Stimulated activated CD4-positive, alpha-beta T cell treated with anti-CD3 and anti-CD28 coated beads, Interleukin-2, amount 100 ng/mL, for 4 hours (primary cell): ENCODE results near the gene NPLOC4.

Experiments
- DNase-seq: peaks from one replicate; pipeline ENCODE4 v3.0.0-alpha.2; 2020; ENCODE audit warnings: low read depth

NPLOC4 gene

GRCh38 chr17:81662002-81662401 lies 25.1 kb upstream of the NPLOC4 start:
- DNase-seq = no peak

DNA sequence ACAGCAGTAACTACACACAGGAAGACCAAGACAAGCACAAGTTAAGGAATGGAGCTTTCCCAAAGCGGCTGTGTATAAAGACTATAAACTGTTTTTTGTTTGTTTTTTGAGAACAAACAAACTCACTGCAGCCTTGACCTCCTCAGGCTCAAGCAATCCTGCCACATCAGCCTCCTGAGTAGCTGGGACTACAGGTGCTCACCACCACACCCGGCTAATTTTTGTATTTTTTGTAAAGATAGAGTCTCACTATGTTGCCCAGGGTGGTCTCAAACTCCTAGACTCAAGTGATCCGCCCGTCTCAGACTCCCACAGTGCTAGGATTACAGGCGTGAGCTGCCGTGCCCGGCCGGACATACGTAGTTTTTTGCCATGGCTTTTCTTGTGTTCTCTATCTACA lies 23.5 kb upstream of the NPLOC4 start:
- DNase-seq = no peak

DNA sequence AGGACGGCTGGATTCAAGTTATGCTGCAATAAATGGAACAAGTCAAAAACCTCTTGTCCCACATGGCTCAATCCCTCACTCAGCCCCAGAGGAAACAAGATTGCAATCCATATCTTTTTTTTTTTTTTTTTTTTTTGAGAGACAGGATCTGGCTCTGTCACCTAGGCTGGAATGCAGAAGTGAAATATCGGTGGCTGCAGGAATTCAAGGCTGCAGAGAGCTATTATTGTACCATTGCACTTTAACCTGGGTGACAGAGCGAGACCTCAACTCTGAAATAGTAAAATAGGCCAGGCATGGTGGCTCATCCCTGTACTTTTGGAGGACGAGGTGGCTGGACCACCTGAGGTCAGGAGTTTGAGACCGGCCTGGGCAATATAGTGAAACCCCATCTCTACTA lies 22.1 kb upstream of the NPLOC4 start:
- no peak for DNase-seq

DNA sequence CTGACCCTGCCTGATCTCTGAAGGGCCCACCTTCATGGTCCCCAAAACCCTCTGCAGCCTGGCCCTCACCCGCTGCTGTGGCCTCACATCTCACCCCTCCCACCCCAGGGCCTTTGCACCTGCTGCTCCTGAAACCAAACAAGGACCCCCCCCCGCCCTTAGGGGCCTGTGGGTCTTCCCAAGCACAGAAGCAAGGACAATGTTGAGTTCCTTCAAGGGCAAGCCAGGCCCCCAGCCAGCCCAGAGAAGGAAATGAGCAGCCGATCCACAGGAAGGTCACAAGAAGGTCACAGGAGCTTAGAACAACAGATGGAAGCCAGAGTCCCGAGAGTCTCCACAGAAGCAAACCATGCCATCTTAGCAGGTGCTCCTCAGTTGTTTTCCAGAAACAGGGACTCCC lies 19.9 kb upstream of the NPLOC4 start:
- DNase-seq = no peak

DNA sequence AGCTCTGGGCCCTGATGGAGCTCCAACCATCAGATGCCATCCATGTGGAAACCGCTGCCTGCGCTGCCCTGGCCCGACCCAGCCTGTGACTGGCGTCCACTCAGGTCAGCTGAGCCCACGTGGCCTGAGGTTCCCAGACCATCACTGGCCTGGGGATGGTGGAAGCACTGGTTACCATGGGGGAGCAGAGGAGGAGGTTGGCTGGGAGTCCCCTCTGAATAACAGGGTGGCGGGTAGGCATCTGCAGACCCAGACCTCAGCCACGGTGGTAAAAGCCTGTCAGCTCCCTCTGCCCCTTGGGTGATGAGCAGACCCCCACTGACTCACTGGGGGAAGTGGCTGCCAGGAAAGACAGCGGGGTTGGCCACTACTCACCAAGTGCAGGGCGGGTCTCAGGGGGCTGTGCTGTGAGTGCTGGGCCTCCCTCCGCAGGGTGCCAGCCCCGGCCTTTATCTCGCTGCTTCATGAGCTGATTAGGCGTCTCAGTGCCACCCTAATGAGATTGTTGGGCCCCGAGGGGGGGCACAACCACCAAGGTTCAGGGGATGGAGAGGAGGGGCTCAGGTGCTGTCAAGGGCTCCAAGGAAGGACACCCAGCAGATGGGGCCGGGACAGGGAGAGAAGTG lies 19.3 kb upstream of the NPLOC4 start, which contains the start of gene PDE6G:
Gene PDE6G, minus strand, starts transcription at position 425 of the 626 bp plus-strand sequence. CDS start 3,237 bp downstream, outside the sequence.
- DNase-seq = no peak

GRCh38 chr17:81655378-81656117 lies 18.6 kb upstream of the NPLOC4 start:
- no peak for DNase-seq

DNA sequence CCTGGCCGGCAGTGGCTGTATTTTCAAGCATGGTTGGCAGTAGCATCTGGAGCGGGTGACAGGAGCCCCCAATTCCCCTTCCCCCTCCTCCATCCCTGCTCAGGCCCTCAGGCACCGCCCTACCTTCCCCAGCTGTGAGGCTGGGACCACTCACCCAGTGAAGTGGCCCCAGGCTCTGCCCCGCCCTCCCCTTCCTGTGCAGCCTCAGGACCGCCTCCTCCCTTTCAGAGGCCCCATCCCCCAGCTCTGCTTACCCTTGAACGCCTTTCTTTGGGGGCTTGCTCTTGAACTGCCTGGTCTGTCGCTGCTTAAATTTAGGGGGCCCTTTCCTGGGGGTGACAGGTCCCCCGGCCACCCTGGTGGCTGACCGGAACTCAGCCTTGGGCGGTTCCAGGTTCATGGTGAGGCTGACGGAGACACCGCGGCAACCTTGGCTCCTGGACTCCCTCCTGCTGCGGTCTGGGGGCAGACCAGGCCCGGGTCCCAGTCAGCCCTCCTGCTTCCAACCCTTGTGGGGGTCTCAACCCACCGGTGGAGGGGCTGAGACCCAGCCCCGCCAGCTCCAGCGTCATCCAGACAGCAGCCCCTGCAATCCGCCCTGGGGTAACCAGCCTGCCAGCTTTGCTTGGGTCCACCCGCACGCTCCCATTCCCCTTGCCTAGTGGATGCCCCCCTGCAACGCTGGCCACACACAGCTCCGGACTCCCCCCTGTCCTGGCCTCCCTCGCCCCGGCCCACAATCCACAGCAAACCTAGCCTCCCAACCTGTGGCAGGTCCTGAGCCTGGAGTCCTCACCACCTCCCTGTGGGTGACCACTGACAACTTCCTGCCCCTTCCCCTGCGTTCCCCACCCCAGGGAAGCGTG lies 16.2 kb upstream of the NPLOC4 start:
- no peak for DNase-seq

- DNase-seq = no peak
Measured at GRCh38 chr17:81651692-81652091, 14.8 kb upstream of the NPLOC4 start.

DNA sequence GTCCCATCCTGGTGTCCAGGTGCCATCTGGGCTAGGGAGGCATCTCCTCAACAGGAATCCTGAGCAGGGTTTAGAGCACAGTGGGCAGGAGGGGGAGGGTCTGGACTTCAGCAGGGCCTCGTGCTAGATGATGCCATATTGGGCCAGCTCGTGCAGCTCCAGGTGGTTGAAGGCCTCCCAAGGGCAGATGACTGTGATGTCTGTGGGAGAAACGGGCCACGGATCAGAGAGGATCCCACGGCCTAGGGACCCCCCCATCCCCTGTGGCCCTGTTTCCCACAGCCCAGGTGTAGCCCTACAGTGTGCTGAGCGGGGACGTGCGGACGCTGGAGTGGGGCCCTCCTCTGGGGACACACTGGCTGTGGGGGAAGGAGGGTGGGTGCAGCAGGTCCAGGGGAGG lies 14.0 kb upstream of the NPLOC4 start:
- DNase-seq = no peak

DNA sequence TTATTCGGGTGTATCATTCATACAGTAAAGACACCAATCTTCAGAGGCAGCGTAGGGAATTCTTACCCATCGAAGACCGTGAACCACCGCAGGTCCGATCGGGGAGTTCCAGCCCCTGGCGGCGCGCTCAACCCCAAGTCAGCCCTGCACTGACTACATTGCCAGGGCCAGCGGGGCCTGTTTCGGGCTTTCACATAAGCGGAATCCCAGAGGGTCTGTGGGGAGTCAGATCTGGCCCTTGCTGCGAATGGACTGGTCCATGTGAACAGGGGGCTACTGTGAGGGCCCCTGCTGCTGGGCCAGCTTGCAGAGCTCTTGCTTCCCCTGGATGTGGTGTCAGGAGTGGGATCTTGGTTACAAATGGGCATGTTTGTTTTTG lies 11.8 kb upstream of the NPLOC4 start:
- DNase-seq = no peak

DNA sequence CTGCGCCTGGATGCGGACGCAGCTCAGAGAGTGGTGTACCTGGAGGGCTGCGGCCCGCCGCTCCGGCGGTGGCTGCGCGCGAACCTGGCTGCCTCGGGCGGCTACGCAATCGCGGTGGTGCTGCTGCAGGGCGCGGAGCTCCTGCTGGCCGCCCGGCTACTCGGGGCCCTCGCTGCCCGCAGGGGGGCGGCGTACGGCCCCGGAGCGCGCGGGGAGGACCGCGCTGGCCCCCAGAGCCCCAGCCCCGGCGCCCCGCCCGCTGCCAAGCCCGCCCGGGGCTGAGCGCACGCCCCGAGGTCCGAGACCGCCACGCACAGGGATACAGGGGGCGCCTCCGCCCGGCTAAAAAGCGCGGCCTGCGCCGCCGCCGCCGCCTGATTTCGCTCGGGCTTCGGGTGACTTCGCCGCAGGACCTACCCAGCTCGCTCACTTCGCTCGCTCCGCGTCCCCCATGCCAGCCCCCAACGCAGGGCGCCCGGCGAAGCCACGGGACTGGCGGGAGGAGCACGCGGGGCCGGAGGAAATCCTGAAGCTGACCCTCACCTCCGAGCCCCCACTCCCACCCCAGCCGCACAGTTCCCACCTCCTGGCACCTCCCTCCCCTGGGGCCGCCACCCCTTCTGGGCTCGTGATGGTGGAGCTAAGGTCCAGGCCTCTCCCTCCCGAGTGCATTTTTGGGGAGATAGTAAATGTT lies 11.2 kb upstream of the NPLOC4 start:
- no peak for DNase-seq

DNA sequence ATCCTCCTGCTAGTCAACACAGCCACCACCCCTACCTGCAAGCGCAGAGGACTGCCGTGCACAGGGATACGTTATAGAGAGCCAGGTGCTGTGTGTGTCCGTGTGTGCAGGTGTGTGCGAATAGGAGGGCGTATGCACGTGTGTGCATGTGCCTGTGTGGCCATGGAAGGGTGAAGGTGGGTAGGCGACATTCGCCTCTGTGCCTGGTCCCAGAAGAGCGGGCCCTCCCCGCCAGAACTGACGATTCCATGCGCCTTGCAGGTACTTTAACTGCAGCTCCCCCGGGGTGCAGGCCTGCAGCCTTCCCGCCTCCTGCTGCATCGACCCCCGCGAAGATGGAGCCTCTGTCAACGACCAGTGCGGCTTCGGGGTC lies 10.7 kb upstream of the NPLOC4 start:
- DNase-seq = no peak

GRCh38 chr17:81646869-81647600 lies 10.1 kb upstream of the NPLOC4 start:
- DNase-seq = no peak

- no peak for DNase-seq
Measured at GRCh38 chr17:81644976-81645952, 8.4 kb upstream of the NPLOC4 start.

DNA sequence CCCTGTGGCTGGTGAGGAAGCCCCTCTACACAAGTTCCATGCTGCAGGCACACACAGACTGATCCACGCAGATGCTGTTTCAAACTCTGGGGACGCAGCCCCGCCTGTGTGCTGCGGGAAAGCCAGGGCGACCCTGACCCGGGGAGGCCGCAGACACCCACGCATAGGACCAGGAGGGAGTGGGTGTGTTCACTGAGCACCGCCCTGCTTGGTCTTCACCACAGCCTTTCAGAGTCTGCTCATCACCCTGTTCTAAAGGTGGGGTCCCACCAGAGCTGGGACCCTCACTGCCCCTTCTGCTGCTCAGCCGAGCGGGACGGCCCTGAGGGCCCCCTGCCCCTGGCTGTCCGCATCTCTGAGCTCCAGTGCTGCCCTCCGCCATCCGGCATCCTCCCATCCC lies 7.6 kb upstream of the NPLOC4 start:
- DNase-seq = no peak

- no peak for DNase-seq
Measured at GRCh38 chr17:81641825-81642489, 5.0 kb upstream of the NPLOC4 start.

DNA sequence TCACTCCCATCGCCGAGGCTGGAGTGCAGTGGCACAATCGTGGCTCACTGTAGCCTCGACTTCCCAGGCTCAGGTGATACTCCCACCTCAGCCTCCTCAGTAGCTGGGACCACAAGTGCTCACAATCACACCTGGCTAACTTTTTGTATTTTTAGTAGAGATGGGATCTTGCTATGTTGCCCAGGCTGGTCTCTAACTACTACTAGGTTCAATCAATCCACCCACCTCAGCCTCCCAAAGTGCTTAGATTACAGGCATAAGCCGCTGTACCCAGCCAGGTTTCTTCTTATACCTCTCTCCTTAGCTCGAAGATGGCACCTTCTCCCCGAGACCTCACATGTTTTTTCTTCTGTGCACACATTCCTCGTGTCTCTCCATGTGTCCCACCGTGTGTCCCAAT lies 3.1 kb upstream of the NPLOC4 start:
- no peak for DNase-seq

DNA sequence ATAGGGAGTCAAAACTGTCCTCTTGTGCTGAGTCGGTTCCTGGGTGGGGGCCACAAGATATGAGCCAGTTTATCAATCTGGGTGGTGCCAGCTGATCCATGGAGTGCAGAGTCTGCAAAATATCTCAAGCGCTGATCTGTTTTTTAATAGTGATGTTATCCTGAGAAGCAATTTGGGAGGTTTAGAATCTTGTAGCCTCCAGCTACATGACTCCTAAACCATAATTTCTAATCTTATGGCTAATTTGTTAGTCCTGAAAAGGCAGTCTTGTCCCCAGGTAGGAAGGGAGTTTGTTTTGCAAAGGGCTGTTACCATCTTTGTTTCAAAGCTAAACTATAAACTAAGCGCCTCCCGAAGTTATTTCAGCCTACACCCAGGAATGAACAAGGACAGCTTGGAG lies 1.8 kb upstream of the NPLOC4 start:
- no peak for DNase-seq

- no peak for DNase-seq
Measured at GRCh38 chr17:81635973-81636504, 873 bp downstream of the NPLOC4 start.

GRCh38 chr17:81635431-81635830 lies 1.5 kb downstream of the NPLOC4 start:
- no peak for DNase-seq
